Mesenteric fat pad (tissue), 1 donor: ENCODE measurements around the gene NDFIP2. TPM values are rescaled to one million over a fixed set of nuclear protein-coding genes. Genes with fewer than 3 reads are reported as not detected.

ENCODE experiments used
- DNase-seq: peaks from one replicate; pipeline ENCODE4 v3.0.0-alpha.2; 2020; ENCODE audit warnings: low spot score
- long read RNA-seq: library from polyadenylated mRNA; unstranded; transcript quantifications from one replicate; pipeline ENCODE4 v2.0.0, GENCODE V29; 2020
- total RNA-seq: library from RNA; stranded (reverse); fragmentation: NEBNext Ultra II Directional; extraction: Animal tissue kit (Norgen Biotek cat#: 25700); gene quantifications from one replicate; pipeline ENCODE4 v1.2.1, GENCODE V29; 2021
- donor health status: DM: yes; HTN: yes; CAD: no.

Gene NDFIP2, protein sequence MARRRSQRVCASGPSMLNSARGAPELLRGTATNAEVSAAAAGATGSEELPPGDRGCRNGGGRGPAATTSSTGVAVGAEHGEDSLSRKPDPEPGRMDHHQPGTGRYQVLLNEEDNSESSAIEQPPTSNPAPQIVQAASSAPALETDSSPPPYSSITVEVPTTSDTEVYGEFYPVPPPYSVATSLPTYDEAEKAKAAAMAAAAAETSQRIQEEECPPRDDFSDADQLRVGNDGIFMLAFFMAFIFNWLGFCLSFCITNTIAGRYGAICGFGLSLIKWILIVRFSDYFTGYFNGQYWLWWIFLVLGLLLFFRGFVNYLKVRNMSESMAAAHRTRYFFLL
- total RNA-seq: 19.1 TPM
- long read RNA-seq, full-length matches to known transcripts: 41 of 41 reads
- long read RNA-seq, partial matches to known transcripts: 0 of 41 reads
- long read RNA-seq, other reads (novel, unspliced or antisense): 0 of 41 reads

DNA sequence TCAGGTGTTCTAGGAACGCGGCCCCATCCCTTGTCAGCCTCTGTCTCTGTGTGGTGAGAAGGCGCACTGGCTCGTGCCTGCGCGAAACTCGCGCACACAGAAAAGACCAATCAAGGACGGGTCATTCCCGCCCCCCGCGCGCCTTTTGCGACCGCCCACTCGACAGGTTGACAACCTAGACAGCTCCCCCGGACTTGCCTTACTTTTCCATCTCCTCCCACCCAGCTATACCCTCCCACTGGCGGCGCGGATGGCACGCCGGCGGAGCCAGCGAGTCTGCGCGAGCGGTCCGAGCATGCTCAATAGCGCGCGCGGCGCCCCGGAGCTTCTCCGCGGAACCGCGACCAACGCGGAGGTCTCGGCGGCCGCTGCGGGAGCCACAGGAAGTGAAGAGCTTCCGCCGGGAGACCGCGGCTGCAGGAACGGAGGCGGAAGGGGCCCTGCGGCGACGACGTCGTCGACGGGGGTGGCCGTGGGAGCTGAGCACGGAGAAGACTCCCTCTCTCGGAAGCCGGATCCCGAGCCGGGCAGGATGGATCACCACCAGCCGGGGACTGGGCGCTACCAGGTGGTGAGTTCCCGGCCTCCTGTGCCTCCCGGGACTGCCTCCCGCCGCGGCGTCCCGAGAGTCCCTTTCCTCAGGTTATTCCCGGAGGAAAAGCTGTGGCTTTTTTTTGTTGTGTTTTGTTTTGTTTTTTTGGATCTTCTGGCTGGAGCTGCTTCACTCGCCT, at the start of gene NDFIP2:
Gene NDFIP2 (plus strand): TSS at position 202 of the 731 bp plus-strand sequence. CDS start 49 bp downstream, at position 251.
- peak; percentile 95 for DNase-seq

DNA sequence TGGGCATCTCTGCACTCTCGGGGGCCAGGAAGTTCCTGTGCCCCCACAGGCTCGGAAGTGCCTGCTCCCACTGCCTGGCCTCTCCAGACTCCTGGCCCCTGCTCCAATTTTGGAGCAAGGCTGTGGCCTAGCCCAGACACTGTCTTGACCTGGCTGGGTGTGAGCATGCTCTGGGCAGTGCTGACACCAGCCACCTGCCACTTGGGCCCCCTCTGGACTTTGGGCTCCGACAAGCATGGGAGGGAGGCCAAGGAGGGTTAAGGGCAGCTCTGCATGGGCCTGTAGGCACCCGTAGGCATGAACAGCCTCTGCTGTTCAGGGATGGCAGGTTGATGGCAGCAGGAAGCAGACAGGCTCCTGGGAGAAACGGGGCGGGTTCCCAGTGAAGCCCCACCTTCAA, 48.9 kb upstream of the NDFIP2 start:
- DNase-seq: no peak

DNA sequence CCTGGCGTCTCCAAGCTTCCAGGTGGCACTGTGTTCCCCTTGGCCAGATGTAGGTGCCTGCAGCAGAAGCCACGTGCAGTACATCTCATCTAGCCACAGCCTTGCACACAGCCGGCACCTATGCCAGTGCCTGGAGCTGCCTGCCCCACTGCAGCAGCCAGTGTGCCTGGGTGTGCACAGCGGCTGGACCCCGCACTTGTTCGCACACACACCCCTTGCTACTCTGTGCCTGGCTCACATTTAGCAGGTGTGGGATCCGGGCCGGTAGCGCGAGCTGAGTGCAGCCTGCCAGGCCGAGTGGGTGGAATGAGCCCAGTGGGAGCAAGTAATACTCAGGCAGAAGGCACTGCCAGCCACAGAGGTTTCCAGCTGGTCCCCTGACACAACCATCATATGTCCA, 48.0 kb upstream of the NDFIP2 start:
- no peak for DNase-seq

DNA sequence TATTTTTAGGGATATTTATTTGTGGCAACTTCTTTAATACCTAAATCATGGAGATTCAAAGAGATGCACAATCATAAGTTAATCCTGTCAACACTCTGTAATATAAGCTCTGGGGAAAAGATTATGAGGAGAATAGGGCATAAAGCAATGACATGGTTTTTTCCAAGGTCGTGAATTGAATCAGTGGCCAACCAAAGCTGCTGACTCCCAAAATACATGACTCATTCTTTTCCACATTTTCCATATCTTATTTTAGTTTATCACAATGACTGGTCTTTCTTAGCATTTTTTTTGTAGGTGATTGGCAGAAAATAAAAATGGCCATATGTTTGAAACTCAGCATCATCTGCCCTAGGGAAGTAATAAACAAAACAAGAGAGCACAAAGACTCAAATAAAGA, 46.4 kb upstream of the NDFIP2 start:
- no peak for DNase-seq

DNA sequence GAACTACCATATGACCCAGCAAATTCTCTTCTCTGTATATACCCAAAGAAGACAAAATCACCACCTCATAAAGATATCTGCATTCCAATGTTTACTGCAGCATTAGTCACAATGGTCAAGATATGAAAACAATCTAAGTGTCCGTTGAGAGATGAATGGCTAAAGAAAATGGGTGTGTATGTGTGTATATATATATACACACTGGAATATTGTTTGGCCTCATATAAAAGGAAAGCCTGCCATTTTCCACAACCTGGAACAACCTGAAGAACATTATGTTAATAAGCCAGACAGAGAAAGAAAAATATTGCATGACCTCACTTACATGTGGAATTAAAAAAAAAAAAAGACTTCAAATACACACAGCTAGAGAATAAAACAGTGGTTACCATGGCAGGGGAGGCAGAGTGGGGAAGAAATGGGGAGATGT, 45.4 kb upstream of the NDFIP2 start:
- no peak for DNase-seq

DNA sequence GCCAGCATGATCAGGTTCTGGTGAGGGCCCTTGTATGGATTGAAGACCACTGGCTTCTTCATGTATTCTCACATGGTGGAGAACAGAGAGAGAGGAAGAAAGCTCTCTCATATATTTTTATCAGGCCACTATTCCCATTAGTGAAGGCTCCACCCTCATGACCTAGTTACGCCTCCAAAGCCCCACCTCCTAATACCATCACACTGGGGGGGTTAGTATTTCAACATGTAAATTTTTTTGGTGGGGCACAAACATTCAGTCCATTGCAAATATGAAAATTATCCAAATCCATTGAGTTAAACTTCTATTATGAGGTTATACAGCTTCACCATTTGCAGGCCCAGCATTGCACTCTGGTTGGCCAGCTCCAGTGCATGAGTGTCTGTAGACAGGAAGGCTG, 41.7 kb upstream of the NDFIP2 start:
- no peak for DNase-seq

DNA sequence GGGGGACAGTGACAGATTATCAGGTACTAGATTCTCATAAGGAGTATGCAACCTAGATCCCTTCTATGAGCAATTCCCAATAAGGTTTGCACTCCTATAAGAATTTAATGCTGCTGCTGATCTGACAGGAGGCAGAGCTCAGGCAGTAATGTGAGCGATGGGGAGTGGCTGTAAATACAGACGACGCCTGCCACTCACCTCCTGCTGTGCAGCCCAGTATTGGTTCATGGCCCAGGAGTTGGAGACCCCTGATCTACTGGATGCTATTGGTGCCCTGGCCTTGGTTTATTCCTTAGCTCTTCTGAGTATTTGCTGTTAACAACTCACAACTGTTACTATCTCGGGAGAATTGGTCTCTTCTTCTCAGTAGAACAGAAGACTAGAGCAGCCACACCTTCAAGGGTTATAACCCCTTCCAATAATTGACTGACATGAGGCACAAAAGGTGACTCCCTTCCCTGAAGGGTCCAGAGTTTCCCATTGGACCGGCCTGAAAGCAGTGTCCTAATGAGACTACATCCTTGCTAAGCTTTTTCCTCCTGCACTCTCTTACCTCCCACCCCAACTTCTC, 39.9 kb upstream of the NDFIP2 start:
- DNase-seq: no peak

DNA sequence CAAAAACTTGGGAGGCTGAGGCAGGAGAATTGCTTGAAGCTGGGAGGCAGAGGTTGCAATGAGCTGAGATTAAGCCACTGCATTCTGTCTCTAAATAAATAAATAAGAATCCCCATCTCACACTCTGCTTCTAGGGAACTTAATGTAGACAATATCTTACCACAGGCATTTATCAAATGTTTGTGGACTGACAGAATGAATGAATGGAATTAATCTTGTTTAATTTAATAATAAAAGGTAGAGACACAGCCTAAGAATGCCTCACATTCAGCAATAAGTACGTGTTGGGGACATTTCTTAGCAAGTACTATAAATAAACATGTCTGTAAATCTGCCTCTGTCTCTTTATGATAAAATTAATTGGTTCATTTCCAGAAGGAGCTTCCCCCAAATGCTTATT, 38.7 kb upstream of the NDFIP2 start:
- DNase-seq: no peak

DNA sequence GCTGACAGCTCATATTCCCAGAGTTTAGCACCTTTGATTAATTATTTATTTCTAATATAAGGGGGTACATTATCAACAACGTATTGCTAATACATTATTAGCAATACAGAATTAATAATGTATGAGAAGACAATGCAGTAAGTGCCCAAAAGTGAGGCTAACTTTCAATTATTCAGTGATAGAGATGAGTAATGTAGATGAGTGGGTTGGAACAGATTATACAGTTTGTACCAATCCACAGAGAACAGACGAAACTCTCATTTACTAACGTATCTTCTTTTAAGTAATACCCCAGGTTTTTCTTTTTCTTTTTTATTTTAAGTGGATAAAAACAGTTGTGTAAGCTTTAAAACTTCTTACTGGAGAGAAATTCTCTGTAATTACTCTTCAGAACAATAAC, 38.2 kb upstream of the NDFIP2 start:
- DNase-seq: no peak

DNA sequence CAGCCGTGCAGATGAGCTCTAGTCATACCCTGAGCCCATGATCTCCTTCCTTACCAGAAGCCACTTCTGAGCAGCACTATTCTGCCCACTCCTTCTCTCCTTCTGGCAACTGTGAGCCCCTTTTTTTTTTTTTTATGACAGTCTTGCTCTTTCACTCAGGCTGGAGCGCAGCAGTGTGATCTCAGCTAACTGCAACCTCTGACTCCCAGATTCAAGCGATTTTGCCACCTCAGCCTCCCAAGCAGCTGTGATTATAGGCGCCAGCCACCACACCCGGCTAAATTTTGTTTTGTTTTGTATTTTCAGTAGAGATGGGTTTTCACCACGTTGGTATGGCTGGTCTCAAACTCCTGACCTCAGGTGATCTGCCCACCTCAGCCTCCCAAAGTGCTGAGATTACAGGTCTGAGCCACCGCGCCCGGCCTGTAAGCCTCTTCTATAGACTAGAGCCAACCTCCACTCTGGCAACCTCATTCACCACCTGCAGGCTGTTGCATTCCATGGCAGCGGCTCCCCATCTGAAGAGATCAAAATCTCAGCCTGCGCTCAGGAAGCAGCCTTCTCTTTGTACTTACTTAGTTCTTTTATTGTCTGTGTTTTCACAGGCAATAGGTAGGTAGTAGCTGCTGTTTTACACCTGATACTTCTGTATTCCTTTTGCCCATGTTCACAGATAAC, 34.8 kb upstream of the NDFIP2 start:
- no peak for DNase-seq

DNA sequence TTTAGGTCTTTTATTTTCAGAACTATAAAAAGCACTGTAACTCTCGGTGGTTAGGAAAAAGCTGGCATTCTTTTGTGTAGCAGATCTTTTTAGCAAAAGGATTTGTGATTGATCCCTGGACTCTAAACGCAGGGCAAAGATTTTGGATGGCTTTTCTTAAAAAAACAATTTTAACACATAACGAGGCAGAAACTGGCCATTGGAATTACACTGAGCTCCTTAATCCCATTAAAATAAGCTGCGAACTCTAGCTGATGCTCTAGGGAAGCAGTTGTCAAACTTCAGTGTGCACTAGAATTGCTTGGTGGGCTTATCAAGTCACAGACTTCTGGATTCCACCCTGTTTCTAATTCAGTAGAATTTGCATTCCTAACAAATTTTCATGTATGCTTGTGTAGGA, 33.8 kb upstream of the NDFIP2 start:
- no peak for DNase-seq

DNA sequence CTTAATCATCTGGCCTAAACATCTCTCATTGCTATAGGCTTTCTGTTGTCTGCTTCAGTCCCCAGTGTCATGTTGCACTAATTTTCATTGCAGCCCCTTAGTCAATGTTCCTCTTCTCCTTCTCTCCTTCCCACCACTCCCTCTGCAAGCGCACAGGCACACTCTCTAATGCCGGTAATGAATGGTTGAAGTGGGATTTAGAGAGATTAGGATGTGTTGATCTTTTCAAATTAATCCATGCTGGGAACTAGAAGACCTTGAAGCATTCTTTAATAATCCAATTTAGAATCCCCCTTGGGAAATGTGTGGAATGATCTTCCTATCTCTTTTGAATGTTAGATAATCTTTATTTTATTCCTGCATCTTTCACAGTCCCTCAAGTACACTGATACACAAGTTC, 33.2 kb upstream of the NDFIP2 start:
- no peak for DNase-seq

DNA sequence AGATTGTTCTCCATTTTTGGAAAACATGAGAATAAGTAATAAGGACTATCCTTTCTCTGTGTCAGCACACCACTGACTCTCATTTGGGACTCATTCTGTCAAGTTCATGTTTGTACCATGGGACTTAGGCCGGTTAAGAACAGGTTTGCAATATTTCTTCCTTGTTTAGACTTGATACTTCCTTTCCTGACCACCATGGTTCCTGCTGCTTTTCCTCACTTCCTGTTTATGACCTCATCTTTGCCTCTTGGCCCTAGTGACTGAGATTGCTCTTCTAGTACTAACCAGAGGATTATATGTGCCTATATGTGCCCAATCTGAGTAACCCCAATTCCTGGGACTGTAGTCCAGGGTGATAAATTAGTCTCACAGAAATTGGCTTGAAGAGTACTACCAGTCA, 32.5 kb upstream of the NDFIP2 start:
- no peak for DNase-seq

DNA sequence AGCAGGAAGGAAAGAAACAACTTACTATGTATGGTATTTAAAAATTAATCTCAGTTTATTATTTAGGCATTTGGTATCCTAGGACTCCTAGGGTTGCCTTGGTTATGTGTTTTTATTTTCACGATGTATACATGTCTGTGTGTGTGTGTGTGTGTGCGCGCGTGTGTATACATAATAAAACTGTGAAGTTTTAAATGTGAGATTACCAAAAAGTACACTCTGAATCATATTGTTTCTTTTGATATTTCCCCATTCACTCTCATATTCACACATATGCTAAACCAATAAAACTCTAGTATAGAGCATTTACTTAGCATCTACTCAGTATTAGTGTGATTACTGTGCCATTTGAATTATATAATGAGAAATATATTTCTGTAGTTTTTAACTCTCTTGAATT, 30.8 kb upstream of the NDFIP2 start:
- DNase-seq: no peak

DNA sequence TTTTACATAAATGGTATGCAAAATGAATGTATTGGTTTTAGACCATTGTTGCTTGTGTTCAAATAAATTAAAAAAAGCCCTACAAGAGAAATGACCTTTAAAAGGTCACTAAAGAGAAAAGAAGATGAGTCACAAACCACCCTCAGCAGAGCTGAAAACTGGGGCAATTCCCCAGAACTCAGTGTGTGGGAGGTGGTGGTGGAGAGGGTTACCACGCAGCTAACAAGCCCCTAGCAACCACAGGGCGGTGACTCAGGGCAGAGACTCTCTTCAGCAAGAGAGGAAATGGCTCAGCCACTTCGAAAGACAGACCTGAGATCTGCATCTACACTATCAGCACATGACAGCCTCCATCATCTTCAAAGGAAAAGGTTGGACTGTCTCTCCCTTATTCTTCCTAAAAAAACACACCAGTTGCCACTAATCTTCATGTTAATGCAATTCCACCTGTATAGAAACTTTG, 29.4 kb upstream of the NDFIP2 start:
- no peak for DNase-seq

DNA sequence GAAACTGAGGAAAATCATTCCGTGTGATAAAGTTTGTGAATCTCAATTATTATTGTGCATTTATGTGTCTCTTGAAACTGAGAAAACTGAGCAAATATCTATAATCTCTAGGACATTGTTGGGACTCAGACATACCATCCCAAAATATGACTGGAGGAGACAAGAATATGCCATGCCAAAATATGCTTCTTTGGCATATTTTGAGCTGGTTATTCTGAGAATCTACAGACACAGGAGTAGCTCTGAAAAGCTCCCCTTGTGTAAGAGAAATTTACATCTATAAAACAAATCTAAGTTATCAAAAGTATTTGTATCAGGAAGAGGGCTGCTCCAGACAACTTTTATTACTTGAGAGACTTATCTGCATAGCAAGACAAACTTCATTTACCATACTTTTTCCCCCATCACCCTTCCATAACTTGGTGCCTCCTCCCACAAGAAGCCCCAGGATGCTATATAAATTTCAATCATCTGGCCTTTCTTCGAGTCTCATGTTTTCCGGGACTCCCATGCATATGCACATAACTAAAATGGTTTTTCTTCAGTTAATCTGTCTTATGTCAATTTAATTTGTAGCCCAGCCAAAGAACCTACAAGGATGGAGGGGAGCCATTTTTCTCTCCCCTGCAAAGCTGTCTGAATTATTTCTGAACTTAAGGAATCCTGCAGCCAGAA, 28.6 kb upstream of the NDFIP2 start:
- no peak for DNase-seq

DNA sequence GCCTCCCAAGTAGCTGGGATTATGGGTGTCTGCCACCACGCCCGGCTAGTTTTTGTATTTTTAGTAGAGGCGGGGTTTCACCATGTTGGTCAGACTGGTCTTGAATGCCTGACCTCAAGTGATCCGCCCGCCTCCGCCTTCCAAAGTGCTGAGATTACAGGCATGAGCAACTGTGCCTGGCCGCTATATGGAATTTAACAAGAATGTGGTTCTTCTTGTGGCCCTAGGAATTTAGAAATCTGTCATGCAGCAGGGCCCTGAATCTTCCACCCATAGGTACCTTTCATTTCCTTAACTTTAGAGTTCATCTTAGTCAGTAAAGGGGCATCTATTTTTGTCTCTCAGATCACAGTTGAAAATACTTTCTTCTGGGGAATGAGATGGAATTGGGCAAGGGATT, 25.6 kb upstream of the NDFIP2 start:
- no peak for DNase-seq

DNA sequence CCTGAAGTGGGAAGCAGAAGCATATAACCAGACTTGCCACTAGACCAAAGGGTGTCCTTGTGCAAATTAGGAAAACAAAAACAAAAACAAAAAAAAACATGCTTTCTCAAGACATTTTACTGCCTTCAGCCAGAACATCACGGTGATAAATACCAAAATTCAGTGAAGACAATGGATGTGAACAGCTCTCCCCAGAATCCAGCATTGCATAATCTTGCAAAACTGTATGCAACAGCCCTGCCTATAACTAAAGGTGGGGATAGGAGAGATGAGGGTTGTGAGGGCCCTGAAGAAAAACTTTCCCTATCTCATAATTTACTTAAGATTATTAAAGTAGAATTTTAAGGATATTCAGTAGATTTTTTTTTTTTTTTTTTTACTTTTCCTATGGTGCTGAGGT, 24.9 kb upstream of the NDFIP2 start:
- no peak for DNase-seq

DNA sequence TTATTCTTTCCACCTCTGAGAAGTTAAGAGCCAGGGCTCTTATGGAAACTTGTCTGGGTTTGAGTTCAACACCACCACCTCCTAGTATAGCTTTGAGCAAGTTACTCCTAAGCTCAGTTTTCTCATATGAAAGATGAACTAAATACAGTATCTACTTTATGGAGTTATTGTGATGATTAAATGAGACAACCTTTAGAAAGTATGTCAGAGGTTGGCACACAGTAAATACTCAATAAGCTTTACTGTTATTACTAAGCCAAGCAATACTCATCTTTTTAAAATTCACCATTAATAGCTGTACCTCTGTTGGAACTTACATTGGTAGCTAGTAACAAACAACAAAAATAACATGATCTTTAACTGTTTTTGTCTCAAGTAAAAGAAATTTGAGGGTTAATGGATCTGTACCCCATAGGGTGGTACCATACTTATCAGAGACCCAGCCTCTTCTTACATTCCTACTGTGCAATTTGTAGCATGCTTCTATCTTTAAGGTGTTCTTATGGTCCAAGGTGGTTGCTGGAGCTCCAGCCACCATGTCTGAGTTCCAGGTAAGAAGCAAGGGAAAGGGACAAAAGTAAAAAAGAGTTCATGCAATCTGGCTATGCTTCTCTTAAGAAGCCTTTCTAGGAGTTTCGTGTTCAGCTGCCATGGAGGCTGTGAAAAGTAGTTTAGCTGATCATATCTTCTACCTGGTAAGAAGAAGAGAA, 24.1 kb upstream of the NDFIP2 start:
- no peak for DNase-seq

DNA sequence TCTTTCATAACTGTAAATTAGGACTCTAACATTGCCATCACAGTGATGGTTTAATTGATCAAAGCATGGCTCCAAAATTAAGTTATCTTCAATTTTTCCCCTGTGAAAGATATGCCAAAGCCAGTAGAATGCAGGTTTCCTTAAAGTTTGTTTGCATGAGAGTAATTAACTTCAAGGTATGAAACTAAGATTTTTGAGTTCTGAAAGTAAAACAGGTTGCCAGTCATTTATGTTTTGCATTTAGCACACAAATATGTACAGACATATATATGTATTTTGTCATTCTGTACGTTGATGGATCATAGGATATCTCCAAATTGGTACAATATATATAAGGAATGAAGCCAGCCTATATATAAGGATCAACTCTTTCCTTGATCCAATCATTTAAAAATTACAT, 23.6 kb upstream of the NDFIP2 start:
- no peak for DNase-seq
